Transverse colon (tissue), 4 donors: ENCODE results near the gene RNASEH1. TPM values are rescaled to one million over a fixed set of nuclear protein-coding genes. Genes with fewer than 3 reads are reported as not detected.

Experiments
- DNase-seq: peaks from one replicate; pipeline ENCODE4 v3.0.0-alpha.2; 2019
- H3K27ac ChIP-seq, 4 donors: fragments of 200-600 bp; sonication (generic); 2 replicates each; pipeline ENCODE4 v1.5.1; 2016 to 2018; ENCODE audit warnings: inconsistent platforms in 4 of 4
- H3K27me3 ChIP-seq: fragments of 200-600 bp; sonication (generic); 2 replicates; pipeline ENCODE4 v1.5.1; 2017; ENCODE audit warnings: inconsistent platforms
- H3K36me3 ChIP-seq, 4 donors: fragments of 200-600 bp; sonication (generic); 2 replicates each; pipeline ENCODE4 v1.5.1; 2017 to 2019; ENCODE audit warnings: inconsistent platforms in 4 of 4
- H3K4me1 ChIP-seq, 4 donors: fragments of 200-600 bp; sonication (generic); 2 replicates each; pipeline ENCODE4 v1.5.1; 2017 to 2020; ENCODE audit warnings: inconsistent platforms in 4 of 4
- H3K4me3 ChIP-seq, 4 donors: fragments of 200-600 bp; sonication (generic); 1 replicate in 1 of 4; 2 replicates in 3 of 4; pipeline versions ENCODE4 v1.5.1 to v1.6.1; 2017 to 2019; ENCODE audit warnings: inconsistent platforms in 4 of 4
- H3K9me3 ChIP-seq, 2 donors: fragments of 200-600 bp; sonication (generic); 2 replicates each; pipeline ENCODE4 v1.5.1; 2017 to 2019; ENCODE audit warnings: inconsistent platforms in 2 of 2
- CTCF ChIP-seq, 5 experiments: fragments of 200-600 bp in 3 of 5; fragments of 450-650 bp in 2 of 5; sonication (generic) in 3 of 5; IDR thresholded peaks; 1 replicate in 2 of 5; 2 replicates in 3 of 5; pipeline ENCODE4 v1.5.1; 2016 to 2017; ENCODE audit warnings: antibody characterized with exemption in 5 of 5, inconsistent platforms in 3 of 5, mild to moderate bottlenecking in 2 of 5, moderate library complexity in 1 of 5
- EP300 ChIP-seq: sonication (generic); formaldehyde crosslinking; IDR thresholded peaks from one replicate; pipeline ENCODE4 v1.6.1; 2017; ENCODE audit warnings: antibody characterized with exemption, low read depth
- POLR2A ChIP-seq: fragments of 450-650 bp; IDR thresholded peaks from one replicate; pipeline ENCODE4 v1.6.1; 2016; ENCODE audit warnings: antibody characterized with exemption, mild to moderate bottlenecking, moderate library complexity
- POLR2AphosphoS5 ChIP-seq, 3 donors: sonication (generic); formaldehyde crosslinking; IDR thresholded peaks; one replicate each; pipeline ENCODE4 v1.6.1; 2016; ENCODE audit warnings: antibody characterized with exemption in 3 of 3
- WGBS, 2 donors: methylation state at CpG; one replicate each; pipeline ENCODE4 v1.1.5; 2018; ENCODE audit warnings: low coverage in 1 of 2; 5-methylcytosine and 5-hydroxymethylcytosine counted together
- in situ Hi-C, 4 donors: fragments of 200-750 bp; cut with MboI; loops; one replicate each; pipeline versions ENCODE4 v1.15.0 to v1.15.1; 2017; ENCODE audit warnings: low sequenced_read_pairs in 3 of 4, low pct_ligation_motif_present in 1 of 4, low pct_unique_long_range_greater_than_20kb in 1 of 4
- intact Hi-C: fragments of 100-400 bp; cut with DNase I; formaldehyde crosslinking; loops from one replicate; pipeline ENCODE4 v1.15.1; 2023; ENCODE audit warnings: low total_unique reads
- total RNA-seq, 4 donors: library from RNA; depleted of rRNA; stranded (reverse); fragments of >200 nt; gene quantifications; one replicate each; pipeline ENCODE4 v1.1.0, GENCODE V29; 2016

The RNASEH1 gene
- total RNA-seq, 4 donors from 2014 or later = 7.4 to 12.4 (median 11.0) TPM

GRCh38 chr2:3523551-3524041, 34.5 kb downstream of the RNASEH1 start:
- Histone ChIP-seq H3K27me3 (no peaks in the 10 kb centered on the region), H3K36me3 (no peaks in the 10 kb centered on the region), H3K4me3 (no peak overlapping the region), H3K4me1 (peaks cover 3 to 15% (median 9%) of the 10 kb centered on the region in 4 donors), H3K27ac (peak overlapping the region; percentile 46 to 80 (median 64)), H3K9me3 (no peaks in the 10 kb centered on the region)
- in situ Hi-C loops = no loop called here
- intact Hi-C loops = no loop called here
- DNase-seq = no peak
- no peak for TF ChIP-seq EP300
- TF ChIP-seq POLR2AphosphoS5 (IDR thresholded peaks at IDR 0.05) = no peak
- WGBS, 2 donors = 63 to 80% methylated on average over 2 to 4 of the region's 4 CpGs

- Histone ChIP-seq H3K27ac (peak overlapping the region; percentile 46 to 80 (median 64)), H3K4me1 (peaks cover 3 to 18% (median 10%) of the 10 kb centered on the region in 4 donors), H3K4me3 (no peak overlapping the region), H3K36me3 (no peaks in the 10 kb centered on the region), H3K27me3 (no peaks in the 10 kb centered on the region), H3K9me3 (no peaks in the 10 kb centered on the region)
- intact Hi-C loops (no loop called here), in situ Hi-C loops (no loop called here)
- TF ChIP-seq POLR2AphosphoS5 (IDR thresholded peaks at IDR 0.05) (no peak), POLR2A (no peak)
- WGBS, 2 donors = 76 to 82% methylated on average over 11 to 13 of the region's 13 CpGs
- peak; percentile 27 for DNase-seq
Observed at GRCh38 chr2:3522961-3523421, 35.1 kb downstream of the RNASEH1 start.

- in situ Hi-C loops = no loop called here
- H3K9me3 ChIP-seq = no peaks in the 10 kb centered on the region
Observed at GRCh38 chr2:3520591-3520990, 37.5 kb downstream of the RNASEH1 start.

GRCh38 chr2:3519255-3520205, 38.6 kb downstream of the RNASEH1 start, which contains the start of gene ADI1:
Gene ADI1, minus strand, starts transcription at chr2:3519531. Its CDS starts 44 bp downstream, at chr2:3519487.
- intact Hi-C loops (no loop called here), in situ Hi-C loops (no loop called here)

More at GRCh38 chr2:3520591-3520990, 37.5 kb downstream of the RNASEH1 start:
- Histone ChIP-seq H3K36me3 (no peaks in the 10 kb centered on the region), H3K4me1 (peaks cover 3 to 24% (median 15%) of the 10 kb centered on the region in 4 donors), H3K27me3 (no peaks in the 10 kb centered on the region), H3K4me3 (no peak overlapping the region), H3K27ac (no peak overlapping the region)
- TF ChIP-seq EP300 (no peak), POLR2A (no peak), POLR2AphosphoS5 (IDR thresholded peaks at IDR 0.05) (no peak), CTCF (IDR thresholded peaks at IDR 0.05) (no peak)
- no peak for DNase-seq
- intact Hi-C loops = no loop called here
- WGBS, 2 donors = 93 to 94% methylated on average over 2 to 6 of the region's 6 CpGs

More at GRCh38 chr2:3519255-3520205, 38.6 kb downstream of the RNASEH1 start, which contains the start of gene ADI1:
- no peaks in the 10 kb centered on the region for H3K27me3 ChIP-seq
- peak; percentile 87 for DNase-seq
- peaks cover 3 to 24% (median 12%) of the 10 kb centered on the region in 4 donors for H3K4me1 ChIP-seq
- no peaks in the 10 kb centered on the region for H3K36me3 ChIP-seq
- peak within 1 kb of the TSS; percentile 97 to 100 (median 98) for H3K27ac ChIP-seq
- peak within 1 kb of the TSS; percentile 70 to 97 (median 84) for H3K4me3 ChIP-seq
- no peaks in the 10 kb centered on the region for H3K9me3 ChIP-seq
- 4 to 5% methylated on average over 18 to 30 of the region's 76 CpGs for WGBS, 2 donors
- TF ChIP-seq CTCF (IDR thresholded peaks at IDR 0.05) = no peak
- TF ChIP-seq POLR2A = peak; percentile 70
- peak; percentile 32 to 89 (median 82) for TF ChIP-seq POLR2AphosphoS5 (IDR thresholded peaks at IDR 0.05)
- no peak for TF ChIP-seq EP300
